Transverse colon (tissue), 4 donors: ENCODE data around the gene NUB1.

Experiments used
- POLR2A ChIP-seq: fragments of 450-650 bp; IDR thresholded peaks from one replicate; pipeline ENCODE4 v1.6.1; 2016; ENCODE audit warnings: antibody characterized with exemption, mild to moderate bottlenecking, moderate library complexity
- POLR2AphosphoS5 ChIP-seq, 3 donors: sonication (generic); formaldehyde crosslinking; IDR thresholded peaks; one replicate each; pipeline ENCODE4 v1.6.1; 2016; ENCODE audit warnings: antibody characterized with exemption in 3 of 3
- TF ChIP-seq, protein P1 (sequence below), 5 experiments: fragments of 200-600 bp in 3 of 5; fragments of 450-650 bp in 2 of 5; sonication (generic) in 3 of 5; IDR thresholded peaks; 1 replicate in 2 of 5; 2 replicates in 3 of 5; pipeline ENCODE4 v1.5.1; 2016 to 2017; ENCODE audit warnings: antibody characterized with exemption in 5 of 5, inconsistent platforms in 3 of 5, mild to moderate bottlenecking in 2 of 5, moderate library complexity in 1 of 5

GRCh38 chr7:151330661-151331060 lies 11.0 kb upstream of the NUB1 start:
- TF ChIP-seq, protein P1, sequence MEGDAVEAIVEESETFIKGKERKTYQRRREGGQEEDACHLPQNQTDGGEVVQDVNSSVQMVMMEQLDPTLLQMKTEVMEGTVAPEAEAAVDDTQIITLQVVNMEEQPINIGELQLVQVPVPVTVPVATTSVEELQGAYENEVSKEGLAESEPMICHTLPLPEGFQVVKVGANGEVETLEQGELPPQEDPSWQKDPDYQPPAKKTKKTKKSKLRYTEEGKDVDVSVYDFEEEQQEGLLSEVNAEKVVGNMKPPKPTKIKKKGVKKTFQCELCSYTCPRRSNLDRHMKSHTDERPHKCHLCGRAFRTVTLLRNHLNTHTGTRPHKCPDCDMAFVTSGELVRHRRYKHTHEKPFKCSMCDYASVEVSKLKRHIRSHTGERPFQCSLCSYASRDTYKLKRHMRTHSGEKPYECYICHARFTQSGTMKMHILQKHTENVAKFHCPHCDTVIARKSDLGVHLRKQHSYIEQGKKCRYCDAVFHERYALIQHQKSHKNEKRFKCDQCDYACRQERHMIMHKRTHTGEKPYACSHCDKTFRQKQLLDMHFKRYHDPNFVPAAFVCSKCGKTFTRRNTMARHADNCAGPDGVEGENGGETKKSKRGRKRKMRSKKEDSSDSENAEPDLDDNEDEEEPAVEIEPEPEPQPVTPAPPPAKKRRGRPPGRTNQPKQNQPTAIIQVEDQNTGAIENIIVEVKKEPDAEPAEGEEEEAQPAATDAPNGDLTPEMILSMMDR (IDR thresholded peaks at IDR 0.05): no peak
- no peak for TF ChIP-seq POLR2A
- no peak for TF ChIP-seq POLR2AphosphoS5 (IDR thresholded peaks at IDR 0.05)
